Astrocyte (in vitro differentiated cells and primary cell): ENCODE results near the gene SULT2B1. TPM values are rescaled to one million over a fixed set of nuclear protein-coding genes. Genes with fewer than 3 reads are reported as not detected.

Experiments
- DNase-seq: peaks from one replicate; pipeline ENCODE4 v3.0.0-alpha.2; 2010; ENCODE audit warnings: low read depth
- FAIRE-seq: peaks from 2 replicates; lab custom pipeline; 2011; peaks lifted over from hg19 to GRCh38; lab: Jason Lieb, UNC
- H2AFZ ChIP-seq: 2 replicates; pipeline ENCODE4 v1.6.0; 2012; ENCODE audit warnings: low read depth, low read length, inconsistent platforms
- H3K27ac ChIP-seq: 2 replicates; pipeline ENCODE4 v1.5.1; 2011; ENCODE audit warnings: low read depth, low read length, inconsistent platforms
- H3K27me3 ChIP-seq: 2 replicates; pipeline ENCODE4 v1.6.0; 2011; ENCODE audit warnings: low read length, inconsistent platforms; ENCODE audit not compliant: insufficient read depth
- H3K36me3 ChIP-seq: 2 replicates; pipeline ENCODE4 v1.5.1; 2011; ENCODE audit warnings: low read length, inconsistent platforms; ENCODE audit not compliant: insufficient read depth
- H3K4me1 ChIP-seq: 2 replicates; pipeline ENCODE4 v1.5.1; 2011; ENCODE audit warnings: low read length, inconsistent platforms; ENCODE audit not compliant: insufficient read depth
- H3K4me2 ChIP-seq: 2 replicates; pipeline ENCODE4 v1.6.0; 2012; ENCODE audit warnings: low read length, inconsistent platforms
- H3K4me3 ChIP-seq: 2 replicates; pipeline ENCODE4 v1.5.1; 2011; ENCODE audit warnings: low read depth, mild to moderate bottlenecking, low read length, inconsistent platforms; ENCODE audit not compliant: insufficient read depth
- H3K79me2 ChIP-seq: 2 replicates; pipeline ENCODE4 v1.6.0; 2012; ENCODE audit warnings: mild to moderate bottlenecking, low read length, inconsistent platforms; ENCODE audit not compliant: insufficient read depth
- H3K9ac ChIP-seq: 2 replicates; pipeline ENCODE4 v1.6.0; 2012; ENCODE audit warnings: mild to moderate bottlenecking, low read length, inconsistent platforms
- H3K9me3 ChIP-seq: 2 replicates; pipeline ENCODE4 v1.5.1; 2012; ENCODE audit warnings: low read depth, mild to moderate bottlenecking, low read length, inconsistent platforms; ENCODE audit not compliant: insufficient read depth
- H4K20me1 ChIP-seq: 2 replicates; pipeline ENCODE4 v1.6.0; 2012; ENCODE audit warnings: low read length, inconsistent platforms; ENCODE audit not compliant: insufficient read depth
- H3K27ac Mint-ChIP-seq: one replicate; pipeline ENCODE4 v1.8.0; 2021; ENCODE audit warnings: mild to moderate bottlenecking, mixed read lengths; ENCODE audit not compliant: unreplicated experiment
- H3K27me3 Mint-ChIP-seq: one replicate; pipeline ENCODE4 v1.8.0; 2021; ENCODE audit warnings: low read depth, mixed read lengths; ENCODE audit not compliant: unreplicated experiment
- H3K36me3 Mint-ChIP-seq: one replicate; pipeline ENCODE4 v1.8.0; 2021; ENCODE audit warnings: low read depth, mixed read lengths; ENCODE audit not compliant: unreplicated experiment
- H3K4me1 Mint-ChIP-seq: one replicate; pipeline ENCODE4 v1.8.0; 2021; ENCODE audit warnings: low read depth, mixed read lengths; ENCODE audit not compliant: unreplicated experiment
- H3K4me3 Mint-ChIP-seq: one replicate; pipeline ENCODE4 v1.8.0; 2021; ENCODE audit warnings: mild to moderate bottlenecking, moderate library complexity, mixed read lengths; ENCODE audit not compliant: unreplicated experiment
- H3K9me3 Mint-ChIP-seq: one replicate; pipeline ENCODE4 v1.8.0; 2021; ENCODE audit warnings: mild to moderate bottlenecking, mixed read lengths; ENCODE audit not compliant: unreplicated experiment
- CTCF ChIP-seq: IDR thresholded peaks from 2 replicates; pipeline ENCODE4 v1.5.1; 2011; ENCODE audit warnings: low read depth, mild to moderate bottlenecking, inconsistent platforms, low read length, moderate library complexity; ENCODE audit not compliant: insufficient read depth
- EZH2 ChIP-seq: IDR thresholded peaks from 2 replicates; pipeline ENCODE4 v1.6.1; 2012; ENCODE audit warnings: mild to moderate bottlenecking, low read length, inconsistent platforms; ENCODE audit not compliant: insufficient read depth
- total RNA-seq: library from RNA; stranded (reverse); gene quantifications from 2 replicates; pipeline ENCODE4 v1.2.1, GENCODE V29; 2021

SULT2B1 gene
- total RNA-seq, 1 donor from 2014 or later, result not detected

- H3K4me1 ChIP-seq, result peaks cover 16% of the 10 kb centered on the region
- no peaks in the 10 kb centered on the region for H3K27me3 ChIP-seq
- Mint-ChIP-seq H3K27ac (peak overlapping the region; percentile 72), H3K36me3 (peaks cover 4% of the 10 kb centered on the region), H3K4me1 (peaks cover 18% of the 10 kb centered on the region), H3K9me3 (no peaks in the 10 kb centered on the region), H3K27me3 (no peaks in the 10 kb centered on the region), H3K4me3 (peak overlapping the region; percentile 86)
- H3K36me3 ChIP-seq, result no peaks in the 10 kb centered on the region
- H2AFZ ChIP-seq, result peak overlapping the region; percentile 78
- H3K9ac ChIP-seq, result peak overlapping the region; percentile 86
- H4K20me1 ChIP-seq, result peaks cover 6% of the 10 kb centered on the region
- no peak for TF ChIP-seq CTCF
- H3K79me2 ChIP-seq, result peaks cover 31% of the 10 kb centered on the region
- H3K27ac ChIP-seq, result peak overlapping the region; percentile 81
- H3K4me2 ChIP-seq, result peak overlapping the region; percentile 89
- DNase-seq (no peak), FAIRE-seq (no peak)
- peak overlapping the region; percentile 62 for H3K4me3 ChIP-seq
- H3K9me3 ChIP-seq, result no peaks in the 10 kb centered on the region
Measured at GRCh38 chr19:48623556-48624066, 71.6 kb downstream of the SULT2B1 start.

- H3K9me3 Mint-ChIP-seq, result no peaks in the 10 kb centered on the region
- FAIRE-seq, result peak; percentile 68
- no peaks in the 10 kb centered on the region for H3K36me3 ChIP-seq
- H3K4me1 ChIP-seq, result peaks cover 16% of the 10 kb centered on the region
- peak overlapping the region; percentile 86 for H3K4me3 Mint-ChIP-seq
- peak overlapping the region; percentile 87 for H3K9ac ChIP-seq
- H3K9me3 ChIP-seq, result no peaks in the 10 kb centered on the region
- H3K36me3 Mint-ChIP-seq, result peaks cover 5% of the 10 kb centered on the region
- peaks cover 28% of the 10 kb centered on the region for H3K79me2 ChIP-seq
- peaks cover 4% of the 10 kb centered on the region for H4K20me1 ChIP-seq
- peak overlapping the region; percentile 62 for H3K4me3 ChIP-seq
- H3K27me3 ChIP-seq, result no peaks in the 10 kb centered on the region
- H3K27ac ChIP-seq, result peak overlapping the region; percentile 81
- peak; percentile 92 for DNase-seq
- H3K27me3 Mint-ChIP-seq, result no peaks in the 10 kb centered on the region
- H2AFZ ChIP-seq, result peak overlapping the region; percentile 78
- peak overlapping the region; percentile 89 for H3K4me2 ChIP-seq
- H3K4me1 Mint-ChIP-seq, result peaks cover 18% of the 10 kb centered on the region
- TF ChIP-seq CTCF (no peak), EZH2 (no peak)
- H3K27ac Mint-ChIP-seq, result peak overlapping the region; percentile 78
Measured at GRCh38 chr19:48624067-48624594, 72.2 kb downstream of the SULT2B1 start.
